Fibroblast of the aortic adventitia (primary cell): ENCODE measurements around the gene MON1B. TPM values are rescaled to one million over a fixed set of nuclear protein-coding genes. Genes with fewer than 3 reads are reported as not detected.
A peak's percentile ranks its signal among the peaks of the same experiment; 100 is the strongest.

Experiments used
- DNase-seq: peaks from one replicate; pipeline ENCODE4 v3.0.0-alpha.2; 2010; ENCODE audit warnings: low read depth
- H3K4me3 ChIP-seq: 2 replicates; pipeline ENCODE4 v1.5.1; 2011; ENCODE audit warnings: low read depth, mild to moderate bottlenecking, control low read depth, low read length, moderate library complexity
- total RNA-seq: library from RNA; depleted of rRNA; stranded (reverse); fragments of >200 nt; gene quantifications from 2 replicates; pipeline ENCODE4 v1.2.3, GENCODE V29; 2012; ENCODE audit warnings: low replicate concordance
- TF ChIP-seq, protein P1 (sequence below): IDR thresholded peaks from 2 replicates; pipeline ENCODE4 v1.5.1; 2011; ENCODE audit warnings: mild to moderate bottlenecking, low read length, control low read depth, inconsistent platforms; ENCODE audit not compliant: insufficient read depth

The MON1B gene
- total RNA-seq, 1 donor = 17.2 TPM

DNA sequence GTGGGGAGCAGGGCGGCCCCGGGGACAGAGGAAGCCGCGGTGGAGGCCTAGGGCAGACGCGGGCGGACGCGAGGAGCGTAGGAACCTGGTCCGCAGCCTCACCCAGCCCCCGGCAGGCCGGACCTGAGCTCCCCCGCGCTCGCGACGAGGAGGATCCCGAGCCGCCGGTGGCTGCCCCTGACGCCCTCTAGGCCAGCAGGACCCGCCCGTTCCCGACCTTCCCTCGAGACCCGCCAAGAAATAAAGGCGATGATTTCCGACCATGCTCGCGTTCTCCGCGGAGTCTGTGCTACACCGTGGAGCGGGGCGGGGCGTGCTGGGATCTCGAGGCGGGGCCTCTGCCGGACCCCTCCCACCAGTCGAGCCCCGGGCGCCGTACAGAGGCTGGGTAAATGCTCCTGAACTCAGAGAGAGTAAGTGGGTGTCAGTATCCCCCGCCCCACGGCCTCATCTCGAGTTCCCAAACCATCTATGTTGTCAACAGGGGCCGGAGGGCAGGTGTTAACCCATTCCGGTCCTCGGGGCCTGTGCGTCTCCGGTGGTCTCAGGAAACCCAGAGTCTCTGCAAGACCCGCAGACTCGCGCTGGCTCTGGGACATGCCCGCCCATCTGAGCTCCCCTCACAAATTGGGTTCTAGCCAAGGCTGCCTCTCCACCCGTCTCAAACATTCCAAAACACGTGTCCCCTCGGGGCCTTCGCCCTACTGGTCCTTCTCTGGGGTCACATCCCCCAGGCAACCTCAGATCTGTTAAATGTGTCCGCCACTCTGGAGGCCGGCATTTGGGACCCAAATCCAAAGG, 22.0 kb downstream of the MON1B start:
- peak overlapping the region; percentile 60 for H3K4me3 ChIP-seq
- no peak for DNase-seq
- TF ChIP-seq, protein P1, sequence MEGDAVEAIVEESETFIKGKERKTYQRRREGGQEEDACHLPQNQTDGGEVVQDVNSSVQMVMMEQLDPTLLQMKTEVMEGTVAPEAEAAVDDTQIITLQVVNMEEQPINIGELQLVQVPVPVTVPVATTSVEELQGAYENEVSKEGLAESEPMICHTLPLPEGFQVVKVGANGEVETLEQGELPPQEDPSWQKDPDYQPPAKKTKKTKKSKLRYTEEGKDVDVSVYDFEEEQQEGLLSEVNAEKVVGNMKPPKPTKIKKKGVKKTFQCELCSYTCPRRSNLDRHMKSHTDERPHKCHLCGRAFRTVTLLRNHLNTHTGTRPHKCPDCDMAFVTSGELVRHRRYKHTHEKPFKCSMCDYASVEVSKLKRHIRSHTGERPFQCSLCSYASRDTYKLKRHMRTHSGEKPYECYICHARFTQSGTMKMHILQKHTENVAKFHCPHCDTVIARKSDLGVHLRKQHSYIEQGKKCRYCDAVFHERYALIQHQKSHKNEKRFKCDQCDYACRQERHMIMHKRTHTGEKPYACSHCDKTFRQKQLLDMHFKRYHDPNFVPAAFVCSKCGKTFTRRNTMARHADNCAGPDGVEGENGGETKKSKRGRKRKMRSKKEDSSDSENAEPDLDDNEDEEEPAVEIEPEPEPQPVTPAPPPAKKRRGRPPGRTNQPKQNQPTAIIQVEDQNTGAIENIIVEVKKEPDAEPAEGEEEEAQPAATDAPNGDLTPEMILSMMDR = no peak

DNA sequence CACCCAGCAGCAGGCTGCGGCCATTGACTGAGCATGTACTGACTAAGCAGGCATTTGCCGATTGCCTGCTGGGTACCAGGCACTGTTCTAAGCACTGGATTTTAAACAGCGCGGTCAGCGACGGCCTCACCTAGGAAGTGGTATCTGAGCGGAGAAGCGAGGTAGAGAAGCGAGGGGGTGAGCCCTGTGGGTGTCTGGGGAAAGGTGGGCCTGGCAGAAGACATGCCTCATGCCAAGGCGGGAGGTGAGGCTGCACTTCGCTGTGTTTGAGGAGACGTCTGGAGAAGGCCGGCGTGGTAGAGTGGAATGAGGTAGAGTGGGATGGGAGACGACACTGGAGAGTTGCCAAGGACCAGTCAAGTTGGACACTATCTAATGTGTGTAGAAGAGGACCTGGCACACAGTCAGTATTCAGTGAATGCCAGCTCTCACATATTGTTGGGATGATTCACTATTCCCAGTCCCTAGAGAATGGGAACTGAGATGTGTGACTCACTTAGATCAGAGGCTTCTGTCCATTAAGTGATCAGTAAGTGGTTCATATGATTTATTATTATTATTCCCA, 22.6 kb downstream of the MON1B start:
- TF ChIP-seq, protein P1 = no peak
- DNase-seq = peak; percentile 82
- no peak overlapping the region for H3K4me3 ChIP-seq

DNA sequence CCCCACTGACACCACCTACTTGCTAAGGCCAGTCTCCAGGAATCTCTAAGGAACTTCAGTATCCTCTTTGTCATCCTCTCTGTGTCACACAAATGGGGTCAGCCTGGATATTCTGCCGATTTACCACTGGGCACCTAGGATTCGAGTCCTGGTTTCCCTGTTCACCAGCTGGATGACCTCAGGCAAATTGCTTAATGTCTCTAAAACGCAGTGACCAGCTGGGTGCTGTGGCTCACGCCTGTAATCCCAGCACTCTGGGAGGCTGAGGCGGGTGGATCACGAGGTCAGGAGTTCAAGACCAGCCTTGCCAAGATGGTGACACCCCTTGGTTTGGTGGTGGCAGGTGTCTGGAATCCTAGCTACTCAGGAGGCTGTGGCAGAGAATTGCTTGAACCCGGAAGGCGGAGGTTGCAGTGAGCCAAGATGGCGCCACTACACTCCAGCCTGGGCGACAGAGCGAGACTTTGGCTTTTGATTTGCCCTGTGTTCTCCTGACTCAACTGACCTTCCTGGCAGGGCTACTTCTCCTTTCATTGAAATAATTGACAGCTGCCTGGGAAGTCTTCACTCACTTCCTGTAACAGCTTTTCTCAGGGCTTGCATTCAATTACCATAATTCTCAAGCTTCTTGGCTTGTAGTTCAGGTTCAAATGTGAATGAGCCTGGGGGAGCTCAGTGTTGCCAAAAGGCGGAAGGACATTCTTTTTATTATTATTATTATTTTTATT, 23.6 kb downstream of the MON1B start:
- no peak overlapping the region for H3K4me3 ChIP-seq
- no peak for DNase-seq
- TF ChIP-seq, protein P1 = no peak

DNA sequence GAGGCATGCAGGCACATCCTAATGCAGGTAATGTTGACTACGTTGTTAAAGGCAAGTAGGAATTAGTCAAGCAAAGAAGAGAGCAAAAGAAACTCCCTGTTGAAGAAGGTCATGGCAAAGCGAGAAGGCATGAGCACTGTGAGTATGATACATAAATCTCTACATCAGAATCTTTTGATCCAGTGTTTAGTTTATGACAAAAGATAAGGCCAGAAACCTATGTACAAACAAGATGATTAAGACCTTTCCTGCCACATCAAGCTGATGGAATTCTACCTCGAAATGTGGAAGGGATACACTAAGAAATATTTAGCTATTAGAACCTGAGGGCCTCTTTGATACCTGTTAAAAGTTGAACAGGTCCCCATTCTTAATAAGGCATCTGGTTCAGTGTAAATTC, 28.4 kb downstream of the MON1B start:
- TF ChIP-seq, protein P1 = no peak
- no peak for DNase-seq

DNA sequence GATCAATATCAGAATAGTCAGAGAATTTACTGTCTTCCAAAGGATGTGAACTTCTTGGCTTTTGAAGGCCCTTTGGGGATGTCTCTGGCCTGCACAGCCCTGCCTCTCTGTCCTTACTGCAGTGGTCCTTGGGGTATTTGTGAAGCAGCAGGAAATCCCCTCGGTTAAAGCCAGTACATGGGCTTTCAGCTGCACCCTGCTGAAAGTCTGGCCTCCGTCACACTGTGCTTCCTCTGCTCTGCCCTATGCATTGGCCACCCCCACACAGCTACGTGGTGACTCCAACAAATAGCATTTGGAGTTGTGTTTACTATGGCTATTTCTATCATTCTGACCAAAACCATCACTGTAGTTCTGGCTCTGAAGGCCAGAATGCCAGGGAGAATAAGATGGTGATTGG, 29.4 kb downstream of the MON1B start:
- no peak overlapping the region for H3K4me3 ChIP-seq
- DNase-seq = no peak
- TF ChIP-seq, protein P1 = no peak

More for the DNA sequence above, 28.4 kb downstream of the MON1B start:
- no peak overlapping the region for H3K4me3 ChIP-seq

DNA sequence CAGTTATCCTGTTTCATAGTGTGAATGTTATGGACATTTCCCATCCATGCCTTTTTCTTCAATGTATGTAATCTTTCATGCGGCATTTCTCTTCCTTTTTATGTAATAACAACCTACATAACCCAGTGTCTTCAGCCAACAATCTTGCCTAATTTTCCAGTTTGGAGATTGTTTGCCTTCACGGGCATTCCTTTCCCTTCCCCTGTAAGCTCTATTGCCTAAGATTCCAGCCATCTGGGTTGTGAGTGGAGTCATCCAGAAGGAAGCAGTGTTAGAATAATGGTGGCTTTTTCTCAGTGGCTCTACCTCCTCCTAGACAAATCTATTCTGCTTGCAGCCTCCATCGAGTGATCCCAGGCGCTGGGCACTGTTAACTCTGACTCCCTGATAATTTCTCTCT, 30.5 kb downstream of the MON1B start:
- no peak for DNase-seq
- TF ChIP-seq, protein P1 = no peak
- no peak overlapping the region for H3K4me3 ChIP-seq
